ENCODE results near the gene PARD3. TPM values are rescaled to one million over a fixed set of nuclear protein-coding genes. Genes with fewer than 3 reads are reported as not detected.
A peak's percentile ranks its signal among the peaks of the same experiment; 100 is the strongest.

PARD3 gene
- total RNA-seq, 1 donor from 2014 or later, result 37.2 TPM

DNA sequence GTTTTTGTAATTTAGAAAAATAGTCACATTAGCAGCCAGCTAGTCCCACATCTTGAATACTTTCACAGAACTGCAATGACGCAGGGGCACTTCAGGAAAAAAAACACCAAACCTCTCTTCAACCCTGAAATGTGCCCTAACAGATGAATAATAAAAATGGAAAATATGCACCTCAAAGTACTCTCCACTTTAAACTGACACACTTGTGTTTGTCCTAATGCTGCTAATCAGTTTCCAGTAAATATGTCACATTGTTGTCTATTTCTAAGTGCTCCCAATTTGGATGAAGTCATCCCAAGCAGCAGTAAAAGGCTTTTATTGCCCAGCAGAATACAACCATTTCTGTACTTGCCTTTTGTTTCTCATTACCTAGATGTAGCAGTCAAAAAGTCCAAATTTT is 86.7 kb downstream of the PARD3 start:
- Mint-ChIP-seq H3K36me3 (ENCODE audit: unreplicated experiment) (peaks cover 2% of the 10 kb centered on the region), H3K27ac (ENCODE audit: unreplicated experiment) (no peak overlapping the region), H3K4me1 (ENCODE audit: unreplicated experiment) (peaks cover 39% of the 10 kb centered on the region), H3K27me3 (ENCODE audit: unreplicated experiment) (no peaks in the 10 kb centered on the region), H3K9me3 (ENCODE audit: unreplicated experiment) (no peaks in the 10 kb centered on the region), H3K4me3 (ENCODE audit: unreplicated experiment) (no peak overlapping the region)
- TF ChIP-seq, protein P1, sequence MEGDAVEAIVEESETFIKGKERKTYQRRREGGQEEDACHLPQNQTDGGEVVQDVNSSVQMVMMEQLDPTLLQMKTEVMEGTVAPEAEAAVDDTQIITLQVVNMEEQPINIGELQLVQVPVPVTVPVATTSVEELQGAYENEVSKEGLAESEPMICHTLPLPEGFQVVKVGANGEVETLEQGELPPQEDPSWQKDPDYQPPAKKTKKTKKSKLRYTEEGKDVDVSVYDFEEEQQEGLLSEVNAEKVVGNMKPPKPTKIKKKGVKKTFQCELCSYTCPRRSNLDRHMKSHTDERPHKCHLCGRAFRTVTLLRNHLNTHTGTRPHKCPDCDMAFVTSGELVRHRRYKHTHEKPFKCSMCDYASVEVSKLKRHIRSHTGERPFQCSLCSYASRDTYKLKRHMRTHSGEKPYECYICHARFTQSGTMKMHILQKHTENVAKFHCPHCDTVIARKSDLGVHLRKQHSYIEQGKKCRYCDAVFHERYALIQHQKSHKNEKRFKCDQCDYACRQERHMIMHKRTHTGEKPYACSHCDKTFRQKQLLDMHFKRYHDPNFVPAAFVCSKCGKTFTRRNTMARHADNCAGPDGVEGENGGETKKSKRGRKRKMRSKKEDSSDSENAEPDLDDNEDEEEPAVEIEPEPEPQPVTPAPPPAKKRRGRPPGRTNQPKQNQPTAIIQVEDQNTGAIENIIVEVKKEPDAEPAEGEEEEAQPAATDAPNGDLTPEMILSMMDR (IDR thresholded peaks at IDR 0.05), result no peak
- DNase-seq (ENCODE audit: extremely low spot score, unreplicated experiment), result no peak

DNA sequence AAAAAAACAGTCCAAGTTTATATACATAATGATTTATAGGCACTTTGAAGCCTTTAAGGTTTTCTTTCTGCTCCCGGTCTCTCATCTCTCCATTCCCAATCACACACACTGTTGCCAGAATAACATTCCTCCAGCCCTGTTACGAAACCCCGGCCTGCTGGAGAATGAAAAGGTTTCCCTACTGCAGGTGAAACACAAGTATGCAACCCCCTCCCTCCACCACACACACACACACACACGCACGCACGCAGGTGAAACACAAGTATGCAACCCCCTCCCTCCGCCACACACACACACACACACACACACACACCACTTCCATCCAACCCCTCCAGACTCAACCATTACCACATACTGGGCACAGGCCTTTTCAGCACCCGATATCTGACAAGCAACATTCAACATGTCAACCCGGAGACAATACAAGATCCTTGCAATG is 87.5 kb downstream of the PARD3 start:
- no peak for DNase-seq (ENCODE audit: extremely low spot score, unreplicated experiment)
- H3K9me3 Mint-ChIP-seq (ENCODE audit: unreplicated experiment), result no peaks in the 10 kb centered on the region
- peaks cover 34% of the 10 kb centered on the region for H3K4me1 Mint-ChIP-seq (ENCODE audit: unreplicated experiment)
- no peak overlapping the region for H3K27ac Mint-ChIP-seq (ENCODE audit: unreplicated experiment)
- TF ChIP-seq, protein P1 (IDR thresholded peaks at IDR 0.05), result no peak
- H3K4me3 Mint-ChIP-seq (ENCODE audit: unreplicated experiment), result no peak overlapping the region
- no peaks in the 10 kb centered on the region for H3K27me3 Mint-ChIP-seq (ENCODE audit: unreplicated experiment)
- H3K36me3 Mint-ChIP-seq (ENCODE audit: unreplicated experiment), result peaks cover 2% of the 10 kb centered on the region

DNA sequence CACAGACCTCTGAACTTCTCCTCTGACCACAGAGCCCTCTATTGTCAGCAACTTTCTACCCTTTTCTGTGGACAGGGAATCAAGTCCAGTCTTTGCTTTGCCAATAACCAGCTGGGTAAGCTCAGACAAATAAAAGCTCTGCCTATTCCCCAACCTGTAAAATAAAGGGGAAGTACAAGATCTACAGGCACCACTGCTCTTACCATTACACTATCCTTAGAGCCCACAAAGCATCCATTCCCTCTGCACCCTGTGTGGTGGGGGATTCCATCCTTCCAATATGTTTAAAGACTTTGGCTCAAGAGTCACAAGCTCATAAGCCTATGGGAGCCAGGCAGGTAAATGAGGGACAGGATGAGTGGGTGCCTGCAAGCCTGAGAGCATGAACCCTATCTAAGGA is 88.2 kb downstream of the PARD3 start:
- H3K27ac Mint-ChIP-seq (ENCODE audit: unreplicated experiment), result no peak overlapping the region
- DNase-seq (ENCODE audit: extremely low spot score, unreplicated experiment), result no peak
- H3K9me3 Mint-ChIP-seq (ENCODE audit: unreplicated experiment), result no peaks in the 10 kb centered on the region
- no peaks in the 10 kb centered on the region for H3K27me3 Mint-ChIP-seq (ENCODE audit: unreplicated experiment)
- H3K4me1 Mint-ChIP-seq (ENCODE audit: unreplicated experiment), result peaks cover 27% of the 10 kb centered on the region
- TF ChIP-seq, protein P1 (IDR thresholded peaks at IDR 0.05), result no peak
- no peak overlapping the region for H3K4me3 Mint-ChIP-seq (ENCODE audit: unreplicated experiment)
- H3K36me3 Mint-ChIP-seq (ENCODE audit: unreplicated experiment), result peaks cover 2% of the 10 kb centered on the region

DNA sequence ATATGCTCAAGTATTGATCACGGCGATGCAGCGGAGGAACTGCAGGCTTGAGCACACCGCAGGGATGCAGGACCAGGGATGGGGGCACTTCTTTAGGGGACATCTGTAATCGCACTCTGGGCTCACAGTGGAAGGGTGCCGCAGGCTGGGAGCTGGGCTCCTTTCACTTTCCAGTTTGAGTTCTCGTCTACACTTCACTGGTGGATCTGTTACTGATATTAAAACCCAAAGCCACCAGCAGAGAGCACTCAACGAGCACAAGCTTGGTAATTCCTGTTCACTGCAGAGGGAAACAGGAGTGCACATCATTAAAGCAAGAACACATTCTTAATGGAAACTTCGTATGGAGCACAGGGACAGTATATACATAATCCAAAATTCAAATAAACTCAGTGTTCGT is 91.3 kb downstream of the PARD3 start:
- Mint-ChIP-seq H3K27me3 (ENCODE audit: unreplicated experiment) (no peaks in the 10 kb centered on the region), H3K36me3 (ENCODE audit: unreplicated experiment) (no peaks in the 10 kb centered on the region), H3K4me3 (ENCODE audit: unreplicated experiment) (no peak overlapping the region), H3K4me1 (ENCODE audit: unreplicated experiment) (peaks cover 34% of the 10 kb centered on the region), H3K27ac (ENCODE audit: unreplicated experiment) (peak overlapping the region; percentile 15), H3K9me3 (ENCODE audit: unreplicated experiment) (no peaks in the 10 kb centered on the region)
- DNase-seq (ENCODE audit: extremely low spot score, unreplicated experiment), result no peak
- TF ChIP-seq, protein P1 (IDR thresholded peaks at IDR 0.05), result peak; percentile 74

DNA sequence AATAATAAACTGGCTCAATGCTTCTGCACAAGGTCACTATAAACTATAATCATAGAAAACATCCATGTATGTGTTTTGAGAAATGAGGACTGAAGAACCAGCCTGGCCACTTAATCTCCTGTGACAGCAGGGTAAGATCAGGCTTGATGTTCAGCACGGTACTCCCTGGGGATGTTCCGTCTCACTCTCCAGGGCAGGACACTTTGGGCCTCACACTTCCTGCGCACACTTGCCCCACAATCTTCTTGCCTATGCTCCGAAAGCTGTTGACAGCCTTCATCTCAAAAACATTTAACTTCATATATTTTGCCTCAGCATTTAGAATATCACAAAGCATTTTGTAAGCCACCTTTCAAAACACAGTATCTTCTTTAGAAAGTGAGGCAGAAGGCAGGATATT is 92.7 kb downstream of the PARD3 start:
- H3K4me1 Mint-ChIP-seq (ENCODE audit: unreplicated experiment), result peaks cover 34% of the 10 kb centered on the region
- no peaks in the 10 kb centered on the region for H3K27me3 Mint-ChIP-seq (ENCODE audit: unreplicated experiment)
- no peaks in the 10 kb centered on the region for H3K9me3 Mint-ChIP-seq (ENCODE audit: unreplicated experiment)
- no peak for DNase-seq (ENCODE audit: extremely low spot score, unreplicated experiment)
- TF ChIP-seq, protein P1 (IDR thresholded peaks at IDR 0.05), result no peak
- no peaks in the 10 kb centered on the region for H3K36me3 Mint-ChIP-seq (ENCODE audit: unreplicated experiment)
- no peak overlapping the region for H3K27ac Mint-ChIP-seq (ENCODE audit: unreplicated experiment)
- no peak overlapping the region for H3K4me3 Mint-ChIP-seq (ENCODE audit: unreplicated experiment)
